Neuronal stem cell (in vitro differentiated cells): Measurements from ENCODE around the gene KCNC1.

Source experiments
- DNase-seq: peaks from one replicate; pipeline ENCODE4 v3.0.0-alpha.2; 2013; ENCODE audit warnings: low spot score
- H2AFZ ChIP-seq: one replicate; pipeline ENCODE4 v1.6.1; 2013; ENCODE audit warnings: mild to moderate bottlenecking, low read length, inconsistent platforms
- H2AK5ac ChIP-seq: 2 replicates; pipeline ENCODE4 v1.6.1; 2013; ENCODE audit warnings: low read depth, mild to moderate bottlenecking, inconsistent platforms, low read length, moderate library complexity, mixed read lengths
- H2BK120ac ChIP-seq: 2 replicates; pipeline ENCODE4 v1.6.1; 2013; ENCODE audit warnings: low read depth, mild to moderate bottlenecking, inconsistent platforms, low read length, moderate library complexity, mixed read lengths
- H2BK12ac ChIP-seq: one replicate; pipeline ENCODE4 v1.6.1; 2013; ENCODE audit warnings: low read length, inconsistent platforms
- H2BK15ac ChIP-seq: 2 replicates; pipeline ENCODE4 v1.6.1; 2013; ENCODE audit warnings: mild to moderate bottlenecking, low read length, inconsistent platforms, mixed read lengths
- H2BK5ac ChIP-seq: one replicate; pipeline ENCODE4 v1.6.1; 2013; ENCODE audit warnings: inconsistent platforms, mild to moderate bottlenecking, low read length, moderate library complexity
- H3K14ac ChIP-seq: one replicate; pipeline ENCODE4 v1.6.1; 2013; ENCODE audit warnings: low read length, inconsistent platforms
- H3K18ac ChIP-seq: 2 replicates; pipeline ENCODE4 v1.6.1; 2013; ENCODE audit warnings: low read length, inconsistent platforms
- H3K23ac ChIP-seq: 2 replicates; pipeline ENCODE4 v1.6.1; 2013; ENCODE audit warnings: low read depth, mild to moderate bottlenecking, mixed read lengths, low read length, inconsistent platforms; ENCODE audit not compliant: poor library complexity
- H3K27ac ChIP-seq: replicated peaks from 3 replicates; pipeline ENCODE4 v1.5.1; 2013; ENCODE audit warnings: low read length, inconsistent platforms
- H3K27me3 ChIP-seq, 3 experiments: 2 replicates each; pipeline ENCODE4 v1.6.1; 2013; ENCODE audit warnings: low read length in 3 of 3, mild to moderate bottlenecking in 2 of 3, inconsistent platforms in 1 of 3, low read depth in 1 of 3, mixed read lengths in 1 of 3, moderate library complexity in 1 of 3; ENCODE audit not compliant: control insufficient read depth in 3 of 3, insufficient read depth in 3 of 3
- H3K36me3 ChIP-seq, 2 donors: replicated peaks in 1 of 2; 2 replicates each; pipeline ENCODE4 v1.6.1; 2013; ENCODE audit warnings: low read length in 2 of 2; ENCODE audit not compliant: control insufficient read depth in 2 of 2, insufficient read depth in 2 of 2
- H3K4ac ChIP-seq: 2 replicates; pipeline ENCODE4 v1.6.1; 2013; ENCODE audit warnings: inconsistent platforms, mild to moderate bottlenecking, low read length, moderate library complexity
- H3K4me1 ChIP-seq, 2 donors: 1 replicate in 1 of 2; 2 replicates in 1 of 2; pipeline ENCODE4 v1.6.1; 2013; ENCODE audit warnings: low read length in 2 of 2, low read depth in 1 of 2; ENCODE audit not compliant: control insufficient read depth in 2 of 2, insufficient read depth in 1 of 2
- H3K4me2 ChIP-seq: one replicate; pipeline ENCODE4 v1.6.1; 2013; ENCODE audit warnings: mild to moderate bottlenecking, low read length, inconsistent platforms; ENCODE audit not compliant: insufficient read depth, poor library complexity, severe bottlenecking
- H3K4me3 ChIP-seq, 2 donors: 2 replicates each; pipeline ENCODE4 v1.5.1; 2013; ENCODE audit warnings: low read length in 2 of 2, mild to moderate bottlenecking in 2 of 2, inconsistent platforms in 1 of 2, moderate library complexity in 1 of 2
- H3K79me1 ChIP-seq: one replicate; pipeline ENCODE4 v1.6.1; 2013; ENCODE audit warnings: low read depth, mild to moderate bottlenecking, inconsistent platforms, low read length, moderate library complexity
- H3K9ac ChIP-seq: one replicate; pipeline ENCODE4 v1.6.1; 2013; ENCODE audit warnings: mild to moderate bottlenecking, low read depth, low read length, inconsistent platforms; ENCODE audit not compliant: poor library complexity
- H3K9me3 ChIP-seq, 2 donors: replicated peaks in 1 of 2; 2 replicates each; pipeline versions ENCODE3 to v1.6.1; 2013; ENCODE audit warnings: low read length in 2 of 2, mild to moderate bottlenecking in 2 of 2, inconsistent platforms in 1 of 2, low read depth in 1 of 2, mixed read lengths in 1 of 2, moderate library complexity in 1 of 2; ENCODE audit not compliant: control insufficient read depth in 2 of 2, insufficient read depth in 1 of 2
- H4K8ac ChIP-seq: one replicate; pipeline ENCODE4 v1.6.1; 2013; ENCODE audit warnings: low read depth, mild to moderate bottlenecking, inconsistent platforms, low read length, moderate library complexity
- H4K91ac ChIP-seq: one replicate; pipeline ENCODE4 v1.6.1; 2013; ENCODE audit warnings: low read length, low read depth, mild to moderate bottlenecking, inconsistent platforms; ENCODE audit not compliant: poor library complexity
- WGBS, 2 donors: extraction: QIAGEN DNeasy Blood & Tissue Kit; methylation state at CpG; one replicate each; pipeline ENCODE4 v1.1.7; 2013; ENCODE audit warnings: missing lambda C conversion rate in 2 of 2, mixed read lengths in 1 of 2; ENCODE audit not compliant: insufficient read length in 2 of 2, insufficient replicate concordance in 1 of 2; ENCODE audit errors: extremely low coverage in 2 of 2; 5-methylcytosine and 5-hydroxymethylcytosine counted together

Gene KCNC1

GRCh38 chr11:17750013-17750800, 15.6 kb downstream of the KCNC1 start:
- peaks cover 6% of the 10 kb centered on the region for H3K79me1 ChIP-seq
- no peak overlapping the region for H4K91ac ChIP-seq
- H3K18ac ChIP-seq: no peak overlapping the region
- H2AFZ ChIP-seq: no peak overlapping the region
- H3K9ac ChIP-seq: no peak overlapping the region
- no peak overlapping the region for H3K4ac ChIP-seq
- H2BK5ac ChIP-seq: no peak overlapping the region
- no CpG with 5 or more reads among the region's 13 CpGs for WGBS, 2 donors
- no peak overlapping the region for H3K4me2 ChIP-seq
- H2BK12ac ChIP-seq: no peak overlapping the region
- H2BK120ac ChIP-seq: no peak overlapping the region
- no peak for DNase-seq
- H2AK5ac ChIP-seq: no peak overlapping the region
- no peak overlapping the region for H3K27ac ChIP-seq
- no peaks in the 10 kb centered on the region for H3K36me3 ChIP-seq
- no peak overlapping the region for H2BK15ac ChIP-seq
- H3K4me3 ChIP-seq: no peak overlapping the region
- no peaks in the 10 kb centered on the region for H3K9me3 ChIP-seq
- H4K8ac ChIP-seq: no peak overlapping the region
- H3K23ac ChIP-seq: no peak overlapping the region
- no peaks in the 10 kb centered on the region for H3K27me3 ChIP-seq
- no peak overlapping the region for H3K14ac ChIP-seq
- H3K4me1 ChIP-seq: no peaks in the 10 kb centered on the region

GRCh38 chr11:17750801-17751165, 16.2 kb downstream of the KCNC1 start:
- H3K27me3 ChIP-seq: no peaks in the 10 kb centered on the region
- no peak overlapping the region for H3K9ac ChIP-seq
- WGBS, 2 donors: no CpG with 5 or more reads among the region's 2 CpGs
- no peak overlapping the region for H2BK12ac ChIP-seq
- H3K23ac ChIP-seq: no peak overlapping the region
- no peaks in the 10 kb centered on the region for H3K9me3 ChIP-seq
- no peak overlapping the region for H2BK5ac ChIP-seq
- no peaks in the 10 kb centered on the region for H3K4me1 ChIP-seq
- no peak overlapping the region for H3K18ac ChIP-seq
- H4K8ac ChIP-seq: no peak overlapping the region
- H2BK120ac ChIP-seq: no peak overlapping the region
- H2BK15ac ChIP-seq: no peak overlapping the region
- no peak overlapping the region for H4K91ac ChIP-seq
- no peak overlapping the region for H2AFZ ChIP-seq
- no peak overlapping the region for H3K27ac ChIP-seq
- no peaks in the 10 kb centered on the region for H3K36me3 ChIP-seq
- no peak overlapping the region for H3K4ac ChIP-seq
- H3K4me3 ChIP-seq: no peak overlapping the region
- DNase-seq: no peak
- H3K4me2 ChIP-seq: no peak overlapping the region
- H2AK5ac ChIP-seq: no peak overlapping the region
- peaks cover 6% of the 10 kb centered on the region for H3K79me1 ChIP-seq
- no peak overlapping the region for H3K14ac ChIP-seq

- H3K36me3 ChIP-seq: no peaks in the 10 kb centered on the region
- no peak for DNase-seq
- no peak overlapping the region for H3K9ac ChIP-seq
- H4K8ac ChIP-seq: no peak overlapping the region
- no peak overlapping the region for H3K23ac ChIP-seq
- no peak overlapping the region for H3K27ac ChIP-seq
- H2AFZ ChIP-seq: no peak overlapping the region
- no peak overlapping the region for H3K4ac ChIP-seq
- no peak overlapping the region for H2BK120ac ChIP-seq
- no peak overlapping the region for H3K14ac ChIP-seq
- H3K27me3 ChIP-seq: no peaks in the 10 kb centered on the region
- no peak overlapping the region for H3K4me2 ChIP-seq
- H3K79me1 ChIP-seq: peaks cover 6% of the 10 kb centered on the region
- no peaks in the 10 kb centered on the region for H3K9me3 ChIP-seq
- H2BK5ac ChIP-seq: no peak overlapping the region
- no peak overlapping the region for H3K18ac ChIP-seq
- no peak overlapping the region for H2BK15ac ChIP-seq
- no CpG with 5 or more reads among the region's 2 CpGs for WGBS, 2 donors
- no peak overlapping the region for H4K91ac ChIP-seq
- no peak overlapping the region for H2AK5ac ChIP-seq
- H3K4me3 ChIP-seq: peak overlapping the region in 1 of 2 donors; percentile 11
- no peak overlapping the region for H2BK12ac ChIP-seq
- no peaks in the 10 kb centered on the region for H3K4me1 ChIP-seq
Measured at GRCh38 chr11:17751558-17751957, 17.0 kb downstream of the KCNC1 start.

DNA sequence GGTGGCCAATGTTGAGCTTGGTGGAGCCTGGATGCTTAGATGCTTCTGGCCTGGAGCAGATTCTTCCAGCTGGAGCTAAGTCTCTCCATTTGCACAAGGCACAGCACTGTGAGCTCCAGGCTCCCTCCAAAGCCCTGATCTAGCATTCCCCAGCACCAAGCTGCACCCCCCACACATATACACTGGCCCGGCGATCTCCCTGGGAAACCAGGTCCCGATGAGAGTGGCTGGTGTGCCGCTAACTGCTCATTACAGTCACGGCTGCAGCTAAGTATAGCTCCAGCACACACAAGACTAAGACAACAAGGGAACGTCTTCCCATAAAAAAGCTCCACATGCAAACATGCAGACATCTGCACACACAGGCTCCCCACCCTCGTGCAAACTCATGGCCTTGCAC, 17.6 kb downstream of the KCNC1 start:
- Histone ChIP-seq H2AK5ac (no peak overlapping the region), H3K36me3 (no peaks in the 10 kb centered on the region), H3K4me3 (no peak overlapping the region), H3K18ac (no peak overlapping the region), H4K91ac (no peak overlapping the region), H3K9me3 (no peaks in the 10 kb centered on the region), H3K79me1 (peaks cover 6% of the 10 kb centered on the region), H3K4ac (no peak overlapping the region), H4K8ac (no peak overlapping the region), H3K23ac (no peak overlapping the region), H2AFZ (no peak overlapping the region), H3K4me2 (no peak overlapping the region), H2BK12ac (no peak overlapping the region), H2BK5ac (no peak overlapping the region), H3K9ac (no peak overlapping the region), H3K27ac (no peak overlapping the region), H2BK15ac (no peak overlapping the region), H3K14ac (no peak overlapping the region), H3K27me3 (no peaks in the 10 kb centered on the region), H3K4me1 (no peaks in the 10 kb centered on the region), H2BK120ac (no peak overlapping the region)
- DNase-seq: no peak
- no CpG with 5 or more reads among the region's 7 CpGs for WGBS, 2 donors
